Suprapubic skin (tissue), 4 donors: Measurements from ENCODE around the gene TBC1D22A.

Source experiments
- CTCF ChIP-seq, 2 donors: fragments of 200-600 bp in 1 of 2; fragments of 450-650 bp in 1 of 2; sonication (generic) in 1 of 2; IDR thresholded peaks; one replicate each; pipeline ENCODE4 v1.5.1; 2016 to 2019; ENCODE audit warnings: antibody characterized with exemption in 2 of 2, mild to moderate bottlenecking in 1 of 2, moderate library complexity in 1 of 2
- EP300 ChIP-seq: sonication (generic); formaldehyde crosslinking; IDR thresholded peaks from one replicate; pipeline ENCODE4 v1.6.1; 2017; ENCODE audit warnings: antibody characterized with exemption
- POLR2A ChIP-seq, 2 donors: fragments of 450-650 bp; IDR thresholded peaks; one replicate each; pipeline ENCODE4 v1.6.1; 2017; ENCODE audit warnings: antibody characterized with exemption in 2 of 2, mild to moderate bottlenecking in 2 of 2, moderate library complexity in 2 of 2
- POLR2AphosphoS5 ChIP-seq, 3 donors: sonication (generic); formaldehyde crosslinking; IDR thresholded peaks; one replicate each; pipeline ENCODE4 v1.6.1; 2017; ENCODE audit warnings: antibody characterized with exemption in 3 of 3

GRCh38 chr22:46835693-46836092 lies 73.2 kb downstream of the TBC1D22A start:
- TF ChIP-seq CTCF (IDR thresholded peaks at IDR 0.05) (no peak), POLR2A (IDR thresholded peaks at IDR 0.05) (no peak), POLR2AphosphoS5 (IDR thresholded peaks at IDR 0.05) (no peak), EP300 (no peak)
